Aortic smooth muscle cell (primary cell): ENCODE results near the gene TEFM. TPM values are rescaled to one million over a fixed set of nuclear protein-coding genes. Genes with fewer than 3 reads are reported as not detected.

ENCODE experiments used
- total RNA-seq: library from RNA; depleted of rRNA; stranded (reverse); fragments of >200 nt; gene quantifications from 2 replicates; pipeline ENCODE4 v1.2.3, GENCODE V29; 2014

TEFM gene, protein sequence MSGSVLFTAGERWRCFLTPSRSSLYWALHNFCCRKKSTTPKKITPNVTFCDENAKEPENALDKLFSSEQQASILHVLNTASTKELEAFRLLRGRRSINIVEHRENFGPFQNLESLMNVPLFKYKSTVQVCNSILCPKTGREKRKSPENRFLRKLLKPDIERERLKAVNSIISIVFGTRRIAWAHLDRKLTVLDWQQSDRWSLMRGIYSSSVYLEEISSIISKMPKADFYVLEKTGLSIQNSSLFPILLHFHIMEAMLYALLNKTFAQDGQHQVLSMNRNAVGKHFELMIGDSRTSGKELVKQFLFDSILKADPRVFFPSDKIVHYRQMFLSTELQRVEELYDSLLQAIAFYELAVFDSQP
- total RNA-seq = 10.2 and 14.6 TPM in 2 replicates

DNA sequence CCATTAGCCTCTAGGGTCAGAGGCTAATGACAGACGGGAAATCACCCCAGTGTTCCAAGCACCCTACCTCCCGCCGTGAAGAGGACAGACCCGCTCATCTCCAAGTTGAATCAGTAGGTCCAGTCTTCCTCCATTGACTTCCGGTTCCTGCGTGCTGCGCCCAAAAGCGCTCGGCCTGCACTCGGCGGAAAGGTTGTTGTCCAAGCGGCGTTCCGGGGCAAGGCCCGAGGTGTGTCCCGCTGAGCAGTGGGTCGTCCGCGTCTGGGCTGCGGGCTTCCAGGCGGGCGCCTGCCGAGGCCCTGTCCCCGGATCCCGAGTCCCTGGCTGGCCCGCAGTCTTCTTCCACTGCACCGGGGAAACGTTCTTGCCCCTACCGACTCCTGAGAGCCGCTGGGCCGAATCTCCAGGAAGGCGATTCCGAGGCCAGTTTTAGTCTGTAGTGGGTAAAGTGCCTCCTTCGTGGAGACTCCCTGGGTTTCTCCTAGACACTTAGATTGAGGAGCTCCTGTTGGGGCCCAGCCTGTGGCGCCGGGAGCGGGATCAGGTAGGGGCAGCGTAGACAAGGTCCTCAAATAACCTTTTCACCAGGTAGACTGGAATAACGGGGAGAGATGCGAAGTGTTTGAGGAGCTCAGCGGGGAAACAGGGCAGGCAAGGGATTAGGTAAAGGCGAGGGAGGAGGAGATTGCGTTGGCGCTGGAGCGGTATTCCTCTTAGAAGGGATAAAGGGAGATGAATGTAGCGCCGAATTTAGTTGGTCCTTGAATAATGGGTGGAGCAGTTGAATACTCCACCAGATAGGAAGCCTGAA lies at the start of gene TEFM:
TSS of gene TEFM (minus strand) at position 138 of the 811 bp plus-strand sequence. CDS start at position 98, 40 bp downstream.

DNA sequence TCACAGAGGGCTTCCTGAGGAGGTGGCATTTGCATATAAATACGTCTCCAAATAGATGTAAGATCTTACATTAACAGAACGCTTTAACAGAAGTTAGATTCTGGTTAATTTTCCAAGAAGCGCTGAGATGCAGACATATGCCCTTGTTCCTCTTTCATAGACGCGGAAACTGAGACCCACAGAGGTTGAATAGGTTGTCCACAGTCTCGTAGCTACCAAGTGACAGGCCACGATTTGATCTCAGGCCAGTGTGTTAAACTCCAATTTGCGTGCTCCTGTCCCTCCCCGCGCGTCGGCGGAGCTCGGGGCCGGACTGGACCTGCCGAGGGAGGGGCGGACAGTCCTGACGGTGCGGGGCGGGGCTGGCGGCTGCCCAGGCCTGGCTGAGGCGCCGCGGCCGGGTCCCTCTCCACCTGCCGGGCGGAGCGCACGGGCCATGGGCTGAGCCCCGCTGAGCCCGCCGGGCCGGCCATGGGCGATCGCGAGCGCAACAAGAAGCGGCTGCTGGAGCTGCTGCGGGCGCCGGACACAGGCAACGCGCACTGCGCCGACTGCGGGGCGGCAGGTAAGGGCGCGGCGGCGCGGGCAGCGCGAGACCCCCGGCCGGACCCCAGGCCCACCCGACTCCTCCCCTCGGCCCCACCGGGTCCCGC lies 15.6 kb upstream of the TEFM start, which contains the start of gene ADAP2:
TSS of gene ADAP2 (plus strand) at position 402 of the 653 bp plus-strand sequence. CDS start at position 472, 70 bp downstream.

Other genes with a start within 250 kb of the TEFM start
- 11.0 and 13.3 TPM in 2 replicates for gene CRLF3, start 81.5 kb downstream of the TEFM start, total RNA-seq
- gene ATAD5, start 74.3 kb downstream of the TEFM start, total RNA-seq = 1.4 and 2.5 TPM in 2 replicates
- 0.79 and 1.3 TPM in 2 replicates for gene ADAP2, start 15.7 kb upstream of the TEFM start, total RNA-seq
- 7.4 and 7.6 TPM in 2 replicates for gene RNF135, start 64.8 kb upstream of the TEFM start, total RNA-seq
- 44.3 and 56.8 TPM in 2 replicates for gene NF1, start 188.7 kb upstream of the TEFM start, total RNA-seq